GM10847 (cell line): Measurements from ENCODE around the gene TCF3.

Source experiments
- POLR2A ChIP-seq: IDR thresholded peaks from 2 replicates; pipeline ENCODE4 v1.6.1; 2011; ENCODE audit not compliant: insufficient read length; ENCODE audit errors: extremely low read depth

The TCF3 gene

DNA sequence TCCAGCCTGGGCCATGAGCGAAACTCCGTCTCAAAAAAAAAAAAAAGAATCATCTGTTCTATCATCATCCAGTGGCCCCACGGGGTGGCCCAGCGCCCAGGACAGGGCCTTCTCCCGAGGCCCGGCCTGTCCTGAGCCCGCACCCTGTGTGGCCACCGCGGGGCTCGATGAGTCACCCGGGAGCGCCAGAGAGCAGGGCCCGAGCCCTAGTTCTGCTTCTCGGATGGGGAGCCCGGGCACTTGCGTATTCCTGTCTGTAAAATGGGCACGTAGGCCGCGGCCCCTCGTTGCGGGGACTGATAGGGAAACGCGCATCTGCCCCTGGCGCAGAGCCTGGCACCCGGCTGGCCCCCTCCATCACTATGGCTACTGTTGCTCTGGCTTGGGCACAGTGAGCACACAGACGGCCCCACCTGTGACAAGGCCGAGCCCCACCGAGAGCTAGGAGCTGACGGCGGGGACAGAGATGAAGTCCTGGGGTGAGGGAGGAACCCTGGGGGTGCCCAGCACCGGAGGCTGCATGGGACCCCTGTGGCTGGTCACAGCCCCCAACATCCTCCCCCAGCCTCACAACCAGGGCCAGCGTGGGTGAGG is 25.9 kb downstream of the TCF3 start:
- TF ChIP-seq POLR2A = no peak

DNA sequence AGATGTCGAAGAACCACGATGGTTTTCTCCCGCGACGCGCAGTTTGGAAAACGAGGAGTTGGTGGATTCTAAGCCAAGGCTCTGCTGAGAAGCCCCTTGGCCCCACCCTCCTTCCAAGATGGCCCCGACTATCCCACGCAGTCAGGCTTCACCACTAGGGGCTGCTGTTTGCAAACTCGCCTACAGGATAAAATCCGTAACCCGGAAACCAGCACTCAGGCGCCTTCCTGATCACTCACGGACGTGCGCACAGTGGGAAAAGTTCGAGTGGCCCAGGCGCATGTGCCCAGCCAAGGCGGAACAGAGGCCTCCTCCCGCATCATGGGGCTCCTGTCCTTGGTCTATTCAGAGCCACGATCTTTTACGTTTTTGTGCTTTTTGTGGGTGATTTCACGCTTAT is 28.0 kb downstream of the TCF3 start:
- TF ChIP-seq POLR2A = no peak

DNA sequence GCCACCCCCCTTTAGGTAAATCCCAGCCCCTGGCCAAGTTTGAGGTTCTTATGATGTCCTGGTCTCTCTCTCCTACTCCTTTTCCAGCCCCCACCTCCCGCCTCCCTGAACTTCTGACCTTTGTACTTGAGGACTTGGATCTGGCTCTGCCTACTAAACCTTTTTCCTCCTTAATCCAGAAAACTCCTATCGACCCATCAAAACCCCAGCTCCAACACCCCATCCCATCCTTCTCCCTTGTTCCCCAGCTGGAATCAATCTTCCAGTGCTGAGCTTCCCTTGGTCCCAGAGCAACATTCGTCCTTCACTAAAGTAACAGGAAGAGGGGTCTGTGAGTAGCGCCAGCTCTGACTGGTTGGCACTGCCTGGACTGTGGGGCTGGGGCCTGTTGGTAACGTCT is 29.9 kb downstream of the TCF3 start:
- TF ChIP-seq POLR2A = no peak

- no peak for TF ChIP-seq POLR2A
Observed at GRCh38 chr19:1622007-1622406, 30.4 kb downstream of the TCF3 start.

DNA sequence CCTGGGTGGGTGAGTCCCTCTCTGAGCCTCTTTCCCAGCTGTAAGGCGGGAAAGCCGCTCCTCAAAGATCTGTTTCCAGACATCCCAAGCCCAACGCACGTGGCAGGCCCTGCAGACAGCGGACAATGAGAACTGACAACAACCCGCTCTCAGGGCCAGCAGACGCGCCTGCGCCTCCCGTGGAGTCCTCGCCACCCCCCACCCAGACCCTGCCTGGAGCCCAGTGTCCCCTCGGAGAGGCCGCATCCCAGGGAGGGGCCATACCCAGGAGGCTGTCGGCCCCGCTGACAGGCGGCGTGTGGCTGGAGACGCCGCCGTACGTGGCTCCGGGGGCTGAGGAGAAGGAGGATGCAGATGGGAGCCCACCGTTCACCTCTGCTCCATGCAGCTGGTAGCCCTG is 30.8 kb downstream of the TCF3 start:
- no peak for TF ChIP-seq POLR2A

- no peak for TF ChIP-seq POLR2A
Observed at GRCh38 chr19:1621021-1621420, 31.4 kb downstream of the TCF3 start.

GRCh38 chr19:1620502-1620901 is 31.9 kb downstream of the TCF3 start:
- TF ChIP-seq POLR2A = no peak

DNA sequence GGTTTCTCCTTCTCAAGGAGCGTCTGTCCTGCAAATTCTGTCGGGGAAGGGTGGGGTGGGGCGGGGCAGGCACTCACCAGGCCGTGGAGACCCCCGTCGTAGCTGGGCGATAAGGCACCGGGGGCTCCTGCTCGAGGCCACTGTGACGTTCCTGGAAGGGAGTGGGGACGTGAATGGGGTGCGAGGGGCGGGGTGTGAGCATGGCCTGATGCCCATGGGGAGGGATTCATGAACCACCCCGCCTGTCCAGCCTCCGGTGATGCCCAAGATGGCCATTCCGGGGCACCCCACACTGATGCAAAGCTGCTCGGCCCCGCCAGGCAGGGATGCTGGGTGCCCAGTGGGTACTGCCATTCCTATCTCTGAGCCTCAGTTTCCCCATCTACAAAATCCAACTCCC is 32.7 kb downstream of the TCF3 start:
- TF ChIP-seq POLR2A = no peak

- TF ChIP-seq POLR2A = no peak
Observed at GRCh38 chr19:1619094-1619439, 33.3 kb downstream of the TCF3 start.

DNA sequence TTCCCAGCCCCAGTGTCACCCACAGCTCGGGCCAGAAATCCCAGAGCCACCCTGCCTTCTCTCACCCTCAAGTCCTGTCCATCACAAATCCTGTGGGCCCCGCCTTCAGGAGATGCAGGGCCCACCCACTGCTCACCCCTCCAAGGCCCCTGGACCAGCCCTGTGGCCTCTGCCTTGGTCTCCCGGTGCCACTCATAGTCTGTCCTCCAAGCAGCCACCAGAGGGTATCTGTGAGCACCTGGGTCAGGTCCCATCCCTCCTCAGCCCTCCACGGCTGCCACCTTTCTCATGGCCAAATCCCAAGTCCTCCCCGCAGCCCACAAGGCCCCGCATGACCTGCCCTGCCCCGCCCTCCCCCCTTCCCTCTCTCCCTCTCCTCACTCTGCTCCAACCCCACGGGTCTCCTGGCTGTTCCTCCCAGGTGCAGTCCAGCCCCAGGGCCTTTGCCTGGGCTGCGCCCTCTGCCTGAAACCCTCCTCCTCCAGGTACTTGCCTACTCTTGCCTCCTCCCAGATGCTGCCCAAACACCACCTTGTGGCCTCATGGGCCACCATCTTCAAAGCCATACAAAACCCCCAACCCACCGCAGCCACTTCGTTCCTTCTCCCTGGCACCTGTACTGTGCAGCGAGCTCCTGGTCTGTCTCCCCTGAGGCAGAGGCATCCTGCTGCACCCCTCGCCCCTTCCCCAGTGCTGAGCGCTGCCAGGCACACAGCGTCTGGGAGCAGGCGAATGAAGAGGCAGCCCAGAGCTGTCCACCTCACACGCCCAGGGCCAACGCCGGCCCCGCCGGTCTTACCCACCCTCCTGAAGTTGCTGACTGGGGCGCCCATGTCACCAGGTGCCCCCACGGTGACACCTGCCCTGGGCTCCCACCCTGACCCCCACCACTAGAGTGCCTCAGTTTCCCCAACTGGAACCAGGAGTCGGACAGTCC is 34.0 kb downstream of the TCF3 start:
- TF ChIP-seq POLR2A = no peak

DNA sequence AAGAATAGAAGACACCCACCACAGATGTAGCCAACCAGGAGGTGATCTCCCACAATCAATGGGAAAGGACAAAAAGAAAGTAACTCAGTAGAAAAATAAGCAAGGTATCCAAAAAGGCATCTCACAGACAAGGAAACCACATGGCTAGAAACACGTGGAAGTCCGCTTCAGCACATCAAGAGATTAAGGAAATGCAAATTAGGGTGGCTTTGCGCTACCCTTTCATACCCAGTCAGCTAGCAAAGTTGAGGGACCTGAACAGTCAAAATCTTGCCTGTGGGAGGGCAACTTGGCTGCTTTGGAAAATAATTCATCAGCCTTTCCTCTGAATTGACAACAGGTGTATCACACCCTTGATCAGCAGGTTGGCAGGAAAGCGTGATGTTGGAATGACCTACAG is 35.5 kb downstream of the TCF3 start:
- no peak for TF ChIP-seq POLR2A

GRCh38 chr19:1616396-1616795 is 36.0 kb downstream of the TCF3 start:
- TF ChIP-seq POLR2A = no peak

GRCh38 chr19:1615156-1615765 is 37.2 kb downstream of the TCF3 start:
- no peak for TF ChIP-seq POLR2A

GRCh38 chr19:1613808-1614570 is 38.4 kb downstream of the TCF3 start:
- no peak for TF ChIP-seq POLR2A

GRCh38 chr19:1613146-1613545 is 39.3 kb downstream of the TCF3 start:
- TF ChIP-seq POLR2A = no peak
